ENCODE data around the gene RTL5.

DNA sequence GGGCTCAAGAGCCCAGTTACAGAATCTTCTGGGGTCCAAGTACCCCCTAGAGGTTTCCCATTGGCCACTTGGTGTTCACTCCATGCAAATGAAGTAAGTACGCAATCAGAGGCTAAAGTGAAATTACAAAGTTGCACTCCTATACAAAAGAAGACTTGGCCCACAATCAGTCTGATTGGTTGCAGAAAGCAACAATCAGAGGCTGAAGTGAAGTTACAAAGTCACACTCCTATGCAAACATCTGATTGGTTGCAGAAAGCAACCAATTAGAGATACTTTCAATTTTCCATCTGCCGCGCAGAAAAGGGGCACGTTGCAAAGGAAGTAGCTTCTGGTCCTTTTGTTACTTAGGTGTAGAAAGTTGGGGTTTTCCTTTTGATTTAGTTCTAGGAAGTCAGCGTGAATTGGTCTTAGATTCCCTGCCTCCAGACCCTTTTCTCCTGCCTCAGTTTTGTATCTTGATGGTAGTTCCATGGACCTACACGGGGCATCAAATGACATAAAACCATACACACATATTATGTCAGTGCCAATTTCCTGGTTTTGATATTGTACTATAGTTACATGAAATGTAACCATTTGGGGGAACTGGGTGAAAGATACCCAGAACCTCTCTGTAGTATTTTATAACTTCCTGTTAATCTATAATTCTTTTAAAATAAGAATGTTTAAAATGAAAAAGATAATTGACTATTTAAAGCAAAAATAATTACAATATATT is 37.5 kb upstream of the RTL5 start:
- TF ChIP-seq, protein P1, sequence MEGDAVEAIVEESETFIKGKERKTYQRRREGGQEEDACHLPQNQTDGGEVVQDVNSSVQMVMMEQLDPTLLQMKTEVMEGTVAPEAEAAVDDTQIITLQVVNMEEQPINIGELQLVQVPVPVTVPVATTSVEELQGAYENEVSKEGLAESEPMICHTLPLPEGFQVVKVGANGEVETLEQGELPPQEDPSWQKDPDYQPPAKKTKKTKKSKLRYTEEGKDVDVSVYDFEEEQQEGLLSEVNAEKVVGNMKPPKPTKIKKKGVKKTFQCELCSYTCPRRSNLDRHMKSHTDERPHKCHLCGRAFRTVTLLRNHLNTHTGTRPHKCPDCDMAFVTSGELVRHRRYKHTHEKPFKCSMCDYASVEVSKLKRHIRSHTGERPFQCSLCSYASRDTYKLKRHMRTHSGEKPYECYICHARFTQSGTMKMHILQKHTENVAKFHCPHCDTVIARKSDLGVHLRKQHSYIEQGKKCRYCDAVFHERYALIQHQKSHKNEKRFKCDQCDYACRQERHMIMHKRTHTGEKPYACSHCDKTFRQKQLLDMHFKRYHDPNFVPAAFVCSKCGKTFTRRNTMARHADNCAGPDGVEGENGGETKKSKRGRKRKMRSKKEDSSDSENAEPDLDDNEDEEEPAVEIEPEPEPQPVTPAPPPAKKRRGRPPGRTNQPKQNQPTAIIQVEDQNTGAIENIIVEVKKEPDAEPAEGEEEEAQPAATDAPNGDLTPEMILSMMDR (IDR thresholded peaks at IDR 0.05; ENCODE audit: poor library complexity, severe bottlenecking): no peak
- no peak for TF ChIP-seq EZH2 (IDR thresholded peaks at IDR 0.05; ENCODE audit: borderline replicate concordance, insufficient read depth, low read length, poor library complexity, severe bottlenecking)
- no peak for TF ChIP-seq MXI1 (conservative IDR thresholded peaks at IDR 0.05; ENCODE audit: poor library complexity, severe bottlenecking)
